Neural cell (in vitro differentiated cells): Measurements from ENCODE around the gene MAPK4. TPM values are rescaled to one million over a fixed set of nuclear protein-coding genes. Genes with fewer than 3 reads are reported as not detected.

Source experiments
- H2AFZ ChIP-seq: fragments of 200-600, 300-800 bp; sonication (generic), shearing (Covaris generic); 2 replicates; pipeline ENCODE4 v1.6.0; 2014; ENCODE audit warnings: low read depth, mild to moderate bottlenecking, antibody characterized with exemption, low read length, moderate library complexity
- H3F3A ChIP-seq: fragments of 200-600 bp; shearing (Covaris generic); 2 replicates; pipeline ENCODE4 v1.6.1; 2016; ENCODE audit warnings: mild to moderate bottlenecking, moderate library complexity, mixed read lengths, antibody characterized with exemption, low read length; ENCODE audit not compliant: insufficient read depth, poor library complexity, severe bottlenecking
- H3K27ac ChIP-seq: fragments of 200-600, 300-800 bp; sonication (generic), shearing (Covaris generic); 2 replicates; pipeline ENCODE4 v1.5.1; 2014; ENCODE audit warnings: mild to moderate bottlenecking, low read length, moderate library complexity
- H3K27me3 ChIP-seq: fragments of 300-800, 200-600 bp; sonication (generic), shearing (Covaris generic); 2 replicates; pipeline ENCODE4 v1.6.0; 2014; ENCODE audit warnings: mild to moderate bottlenecking, low read depth, low read length, moderate library complexity; ENCODE audit not compliant: insufficient read depth
- H3K36me3 ChIP-seq: fragments of 300-800, 200-600 bp; sonication (generic), shearing (Covaris generic); 2 replicates; pipeline ENCODE4 v1.5.1; 2014; ENCODE audit warnings: mild to moderate bottlenecking, antibody characterized with exemption, low read length, moderate library complexity; ENCODE audit not compliant: insufficient read depth
- H3K4me2 ChIP-seq: fragments of 300-800, 200-600 bp; sonication (generic), shearing (Covaris generic); 2 replicates; pipeline ENCODE4 v1.6.0; 2014; ENCODE audit warnings: mild to moderate bottlenecking, low read length
- H3K4me3 ChIP-seq: fragments of 300-800, 200-600 bp; sonication (generic), shearing (Covaris generic); 2 replicates; pipeline ENCODE4 v1.5.1; 2014; ENCODE audit warnings: mild to moderate bottlenecking, low read length, moderate library complexity
- H3K79me2 ChIP-seq: fragments of 200-600 bp; shearing (Covaris generic); replicated peaks from 2 replicates; pipeline ENCODE4 v1.6.0; 2014; ENCODE audit warnings: mild to moderate bottlenecking, low read length, moderate library complexity; ENCODE audit not compliant: insufficient read depth
- H3K9ac ChIP-seq: fragments of 300-800, 200-600 bp; sonication (generic), shearing (Covaris generic); 2 replicates; pipeline ENCODE4 v1.6.1; 2016; ENCODE audit warnings: mild to moderate bottlenecking, low read length, mixed read lengths
- H3K9me2 ChIP-seq: fragments of 200-600 bp; shearing (Covaris generic); 2 replicates; pipeline ENCODE4 v1.6.1; 2016; ENCODE audit warnings: mild to moderate bottlenecking, low read length, mixed read lengths; ENCODE audit not compliant: insufficient read depth
- H3K9me3 ChIP-seq: fragments of 200-600, 300-800 bp; sonication (generic), shearing (Covaris generic); 2 replicates; pipeline ENCODE4 v1.6.1; 2016; ENCODE audit warnings: mild to moderate bottlenecking, mixed run types, low read length, moderate library complexity, mixed read lengths
- H4K20me1 ChIP-seq: fragments of 200-600 bp; shearing (Covaris generic); 2 replicates; pipeline ENCODE4 v1.6.1; 2016; ENCODE audit warnings: mild to moderate bottlenecking, mixed run types; ENCODE audit not compliant: insufficient read depth
- CTCF ChIP-seq: fragments of 450-650 bp; IDR thresholded peaks from 2 replicates; pipeline ENCODE4 v1.5.1; 2014; ENCODE audit warnings: antibody characterized with exemption, mild to moderate bottlenecking, moderate library complexity; ENCODE audit not compliant: poor library complexity, severe bottlenecking
- EP300 ChIP-seq: fragments of 450-650 bp; conservative IDR thresholded peaks from 2 replicates; pipeline ENCODE4 v1.6.1; 2014; ENCODE audit warnings: antibody characterized with exemption, mild to moderate bottlenecking, moderate library complexity; ENCODE audit not compliant: poor library complexity, severe bottlenecking
- EZH2 ChIP-seq: fragments of 200-600, 300-800 bp; shearing (Covaris generic), sonication (generic); IDR thresholded peaks from 2 replicates; pipeline ENCODE4 v1.6.1; 2014; ENCODE audit warnings: antibody characterized with exemption, low read length, borderline replicate concordance, mild to moderate bottlenecking; ENCODE audit not compliant: insufficient read depth, poor library complexity, severe bottlenecking
- MXI1 ChIP-seq: fragments of 450-650 bp; conservative IDR thresholded peaks from 2 replicates; pipeline ENCODE4 v1.6.1; 2014; ENCODE audit warnings: antibody characterized with exemption, mild to moderate bottlenecking; ENCODE audit not compliant: poor library complexity, severe bottlenecking
- POLR2AphosphoS5 ChIP-seq: IDR thresholded peaks from 2 replicates; pipeline ENCODE4 v1.6.1; 2012
- RAD21 ChIP-seq: fragments of 450-650 bp; conservative IDR thresholded peaks from 2 replicates; pipeline ENCODE4 v1.6.1; 2014; ENCODE audit warnings: antibody characterized with exemption, mild to moderate bottlenecking, moderate library complexity
- REST ChIP-seq: IDR thresholded peaks from 2 replicates; pipeline ENCODE4 v1.6.1; 2012; ENCODE audit warnings: borderline replicate concordance
- SMC3 ChIP-seq: fragments of 450-650 bp; conservative IDR thresholded peaks from 2 replicates; pipeline ENCODE4 v1.6.1; 2014; ENCODE audit warnings: antibody characterized with exemption, mild to moderate bottlenecking, moderate library complexity; ENCODE audit not compliant: poor library complexity
- TAF1 ChIP-seq: IDR thresholded peaks from 2 replicates; pipeline ENCODE4 v1.6.1; 2012; ENCODE audit warnings: low read depth
- polyA plus RNA-seq: library from polyadenylated mRNA; depleted of rRNA; stranded (reverse); fragments of >200 nt; gene quantifications from 2 replicates; pipeline ENCODE4 v1.2.3, GENCODE V29; 2014

The MAPK4 gene
- polyA plus RNA-seq, 1 donor from 2014 or later, result 12.7 TPM

DNA sequence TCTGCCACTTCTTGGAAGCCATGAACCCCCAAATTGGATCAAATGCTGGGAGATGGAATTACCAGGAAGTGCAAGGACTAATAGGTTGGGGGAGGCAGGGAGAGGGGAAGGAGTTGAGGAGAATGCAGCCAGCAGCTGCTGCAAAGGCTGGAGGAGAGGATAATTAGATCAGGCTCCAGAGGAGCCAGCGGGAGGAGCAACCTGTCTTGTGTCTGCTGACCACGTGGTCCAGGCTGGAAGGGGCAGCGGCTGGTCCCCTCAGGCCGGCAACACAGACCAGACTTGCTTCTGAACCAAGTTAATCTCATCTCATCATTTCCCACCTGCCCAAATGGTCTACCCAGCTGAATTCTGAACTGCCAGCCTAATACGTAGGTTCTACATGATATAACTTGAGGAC is 191.6 kb downstream of the MAPK4 start:
- Histone ChIP-seq H3K4me3 (no peak overlapping the region), H3K4me2 (no peak overlapping the region), H3K79me2 (no peaks in the 10 kb centered on the region), H3K27ac (no peak overlapping the region), H2AFZ (no peak overlapping the region), H3K27me3 (no peaks in the 10 kb centered on the region), H4K20me1 (no peaks in the 10 kb centered on the region), H3K36me3 (no peaks in the 10 kb centered on the region), H3F3A (no peaks in the 10 kb centered on the region), H3K9me2 (no peaks in the 10 kb centered on the region), H3K9me3 (no peaks in the 10 kb centered on the region), H3K9ac (no peak overlapping the region)
- TF ChIP-seq REST, result no peak
- no peak for TF ChIP-seq SMC3
- no peak for TF ChIP-seq CTCF
- no peak for TF ChIP-seq POLR2AphosphoS5
- no peak for TF ChIP-seq RAD21

DNA sequence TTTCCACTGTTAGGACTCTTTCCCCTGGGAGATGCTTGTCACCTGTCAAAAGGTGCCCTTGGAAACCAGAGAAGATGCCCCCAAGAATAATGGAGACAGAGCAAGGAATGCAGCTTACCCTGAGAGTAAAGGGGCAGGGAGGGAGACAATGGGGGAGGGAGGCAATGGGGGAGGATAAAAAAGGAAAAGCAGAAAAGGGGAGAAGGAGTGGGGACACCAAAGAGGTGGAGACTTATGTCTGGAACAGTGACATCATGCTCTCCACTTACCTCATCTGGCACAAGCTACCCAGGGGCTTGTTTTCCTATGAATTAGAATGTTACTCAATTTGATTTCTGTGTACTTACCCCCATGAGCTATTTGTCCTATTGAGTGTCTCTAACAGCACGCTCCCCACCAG is 192.1 kb downstream of the MAPK4 start:
- Histone ChIP-seq H3F3A (no peaks in the 10 kb centered on the region), H3K27ac (no peak overlapping the region), H3K27me3 (no peaks in the 10 kb centered on the region), H2AFZ (no peak overlapping the region), H3K4me3 (no peak overlapping the region), H4K20me1 (no peaks in the 10 kb centered on the region), H3K9me2 (no peaks in the 10 kb centered on the region), H3K4me2 (no peak overlapping the region), H3K9ac (no peak overlapping the region), H3K9me3 (no peaks in the 10 kb centered on the region), H3K79me2 (no peaks in the 10 kb centered on the region), H3K36me3 (no peaks in the 10 kb centered on the region)
- TF ChIP-seq EP300, result no peak
- TF ChIP-seq RAD21, result no peak
- TF ChIP-seq REST, result no peak
- TF ChIP-seq POLR2AphosphoS5, result no peak
- TF ChIP-seq SMC3, result no peak
- TF ChIP-seq MXI1, result no peak
- no peak for TF ChIP-seq TAF1
- no peak for TF ChIP-seq EZH2
- no peak for TF ChIP-seq CTCF
